Raji (cell line): ENCODE results near the gene RALGAPA1.

Experiments used
- POLR2A ChIP-seq: IDR thresholded peaks from 2 replicates; pipeline ENCODE4 v1.6.1; 2011; ENCODE audit warnings: low read depth, low read length, control low read depth; ENCODE audit not compliant: insufficient read depth

RALGAPA1 gene

DNA sequence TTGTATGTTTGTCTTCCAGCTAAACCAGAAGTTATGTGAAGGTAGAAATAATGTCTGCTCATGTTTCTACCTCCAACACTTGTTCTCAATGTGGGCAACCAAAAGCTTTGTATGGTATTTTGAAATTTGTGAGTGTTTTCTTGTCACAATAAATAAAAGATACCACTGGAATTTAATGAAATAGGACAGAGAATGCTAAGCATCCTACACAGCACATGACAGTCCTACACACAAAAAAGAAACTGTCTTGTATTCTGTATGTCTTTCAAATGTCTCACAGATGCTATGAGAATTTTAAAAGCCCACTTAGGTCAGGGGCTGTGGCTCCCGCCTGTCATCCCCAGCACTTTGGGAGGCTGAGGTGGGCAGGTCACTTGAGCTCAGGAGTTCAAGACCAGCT lies 68.9 kb downstream of the RALGAPA1 start:
- no peak for TF ChIP-seq POLR2A

DNA sequence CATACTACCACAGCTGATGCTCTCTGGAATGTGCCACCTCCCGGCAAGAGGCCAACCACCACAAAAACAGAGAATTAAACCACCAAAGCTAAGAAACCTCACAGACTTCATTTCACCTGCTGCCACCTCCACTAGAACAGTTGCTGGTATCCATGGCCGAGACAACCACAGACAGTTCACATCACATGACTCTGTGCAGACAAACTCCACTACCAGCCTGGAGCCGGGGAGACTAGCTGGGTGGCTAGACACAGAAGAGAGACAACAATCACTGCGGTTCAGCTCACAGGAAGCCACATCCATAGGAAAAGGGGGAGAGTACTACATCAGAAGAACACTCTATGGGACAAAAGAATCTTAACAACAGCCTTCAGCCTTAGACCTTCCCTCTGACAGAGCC lies 78.2 kb downstream of the RALGAPA1 start:
- no peak for TF ChIP-seq POLR2A

- TF ChIP-seq POLR2A = no peak
Measured at GRCh38 chr14:35727764-35728163, 81.3 kb downstream of the RALGAPA1 start.

- TF ChIP-seq POLR2A = no peak
Measured at GRCh38 chr14:35725930-35726329, 83.2 kb downstream of the RALGAPA1 start.

DNA sequence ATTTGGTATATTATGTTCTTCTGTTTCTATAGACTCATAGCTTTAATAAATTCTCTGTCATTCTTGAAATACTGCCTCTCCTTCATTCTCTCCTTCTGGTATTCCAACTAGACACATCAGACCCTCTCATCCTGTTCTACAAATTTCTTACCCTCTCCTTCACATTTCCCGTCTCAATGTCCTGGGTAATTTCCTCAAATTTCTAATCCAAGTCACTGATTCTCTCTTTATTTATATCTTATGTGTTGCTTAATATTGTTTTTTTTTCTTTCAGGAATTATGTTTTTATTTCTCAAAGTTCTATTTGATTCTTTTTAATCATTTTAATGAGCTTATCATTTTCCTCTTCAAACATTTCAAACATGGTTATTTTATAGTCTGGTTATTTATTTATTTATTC lies 94.0 kb downstream of the RALGAPA1 start:
- no peak for TF ChIP-seq POLR2A

- no peak for TF ChIP-seq POLR2A
Measured at GRCh38 chr14:35712466-35712865, 96.6 kb downstream of the RALGAPA1 start.

- TF ChIP-seq POLR2A = no peak
Measured at GRCh38 chr14:35708062-35708461, 101.0 kb downstream of the RALGAPA1 start.

GRCh38 chr14:35705636-35706035 lies 103.5 kb downstream of the RALGAPA1 start:
- TF ChIP-seq POLR2A = no peak

- no peak for TF ChIP-seq POLR2A
Measured at GRCh38 chr14:35704793-35705493, 104.2 kb downstream of the RALGAPA1 start.

DNA sequence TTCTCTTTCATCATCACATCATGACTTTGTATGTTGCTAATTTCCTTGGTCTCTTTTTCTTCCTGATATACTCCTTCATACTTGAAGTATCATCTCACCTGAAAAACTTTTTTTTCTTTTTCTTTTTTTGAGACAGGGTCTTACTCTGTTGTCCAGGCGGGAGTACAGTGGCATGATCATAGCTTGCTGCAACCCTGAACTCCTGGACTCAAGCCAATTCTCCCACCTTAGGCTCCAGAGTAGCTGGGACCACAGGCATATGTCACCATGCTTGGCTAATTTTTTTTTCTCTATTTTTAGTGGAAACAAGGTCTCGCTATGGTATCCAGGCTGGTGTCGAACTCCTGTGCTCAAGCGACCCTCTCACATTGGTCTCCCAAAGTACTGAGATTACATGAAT lies 107.6 kb downstream of the RALGAPA1 start:
- no peak for TF ChIP-seq POLR2A

- no peak for TF ChIP-seq POLR2A
Measured at GRCh38 chr14:35699791-35700444, 109.2 kb downstream of the RALGAPA1 start.

GRCh38 chr14:35696575-35696974 lies 112.5 kb downstream of the RALGAPA1 start:
- TF ChIP-seq POLR2A = no peak

- TF ChIP-seq POLR2A = no peak
Measured at GRCh38 chr14:35696119-35696518, 113.0 kb downstream of the RALGAPA1 start.

- TF ChIP-seq POLR2A = no peak
Measured at GRCh38 chr14:35695647-35696046, 113.4 kb downstream of the RALGAPA1 start.

- no peak for TF ChIP-seq POLR2A
Measured at GRCh38 chr14:35695072-35695471, 114.0 kb downstream of the RALGAPA1 start.

DNA sequence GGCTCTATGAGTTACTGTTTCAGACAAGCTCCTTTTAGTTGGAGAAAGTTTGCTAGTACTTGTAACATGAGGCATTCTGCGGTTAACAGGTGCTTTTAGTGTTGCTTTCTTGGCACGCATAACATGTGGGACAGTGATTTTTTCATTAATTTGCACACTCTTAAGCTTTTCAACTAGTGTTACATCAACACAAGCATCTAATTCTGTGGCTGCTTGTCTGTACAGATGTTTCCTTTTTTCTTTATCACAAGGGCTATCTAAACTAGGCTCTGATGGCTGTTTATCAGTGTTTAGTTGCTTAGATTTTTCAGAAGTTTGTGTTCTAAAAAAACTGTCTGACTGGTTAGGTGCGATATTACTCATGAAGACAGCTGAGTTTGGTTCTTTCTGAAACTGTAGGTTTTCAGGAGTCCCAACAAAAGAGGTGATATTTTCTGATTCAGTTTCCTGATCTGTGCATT lies 120.1 kb downstream of the RALGAPA1 start:
- no peak for TF ChIP-seq POLR2A
